Activated CD4-positive, alpha-beta T cell treated with anti-CD3 and anti-CD28 coated beads, Interleukin-2, amount 10 ng/mL, durations not matched to agents 24 days and 14 days (primary cell): ENCODE results near the gene SF3B2. TPM values are rescaled to one million over a fixed set of nuclear protein-coding genes. Genes with fewer than 3 reads are reported as not detected.

ENCODE experiments used
- total RNA-seq: library from RNA; stranded (reverse); gene quantifications from 2 replicates; pipeline ENCODE4 v1.2.3, GENCODE V29; 2022

Gene SF3B2
- total RNA-seq, 1 donor from 2014 or later = 283 TPM

Other genes with a start within 250 kb of the SF3B2 start
- gene SNX32, start 218.4 kb upstream of the SF3B2 start, total RNA-seq = 1.2 and 2.1 TPM in 2 replicates
- gene CFL1, start 194.2 kb upstream of the SF3B2 start, total RNA-seq = 1,047 and 1,065 TPM in 2 replicates
- 77.4 and 80.5 TPM in 2 replicates for gene MUS81, start 191.9 kb upstream of the SF3B2 start, total RNA-seq
- gene EFEMP2, start 179.6 kb upstream of the SF3B2 start, total RNA-seq = 8.4 and 9.1 TPM in 2 replicates
- 4.9 and 7.5 TPM in 2 replicates for gene CTSW, start 172.5 kb upstream of the SF3B2 start, total RNA-seq
- 91.0 and 95.7 TPM in 2 replicates for gene FIBP, start 163.9 kb upstream of the SF3B2 start, total RNA-seq
- 62.2 and 62.5 TPM in 2 replicates for gene CCDC85B, start 161.7 kb upstream of the SF3B2 start, total RNA-seq
- gene FOSL1, start 152.0 kb upstream of the SF3B2 start, total RNA-seq = 32.1 and 32.9 TPM in 2 replicates
- 20.9 and 21.1 TPM in 2 replicates for gene C11orf68, start 133.3 kb upstream of the SF3B2 start, total RNA-seq
- 113 and 117 TPM in 2 replicates for gene DRAP1, start 132.9 kb upstream of the SF3B2 start, total RNA-seq
- gene TSGA10IP, start 106.9 kb upstream of the SF3B2 start, total RNA-seq = not detected in 2 replicates
- 99.1 and 104 TPM in 2 replicates for gene SART1, start 90.6 kb upstream of the SF3B2 start, total RNA-seq
- gene EIF1AD, start 50.2 kb upstream of the SF3B2 start, total RNA-seq = 64.9 and 75.9 TPM in 2 replicates
- gene BANF1, start 49.9 kb upstream of the SF3B2 start, total RNA-seq = 291 and 298 TPM in 2 replicates
- gene CST6, start 40.4 kb upstream of the SF3B2 start, total RNA-seq = 0.45 and 1.5 TPM in 2 replicates
- 0.28 and 0.30 TPM in 2 replicates for gene CATSPER1, start 25.9 kb upstream of the SF3B2 start, total RNA-seq
- not detected in 2 replicates for gene GAL3ST3, start 3.2 kb upstream of the SF3B2 start, total RNA-seq
- gene PACS1, start 17.9 kb downstream of the SF3B2 start, total RNA-seq = 90.9 and 96.7 TPM in 2 replicates
- gene KLC2, start 205.3 kb downstream of the SF3B2 start, total RNA-seq = 56.6 and 57.0 TPM in 2 replicates
- gene RAB1B, start 216.3 kb downstream of the SF3B2 start, total RNA-seq = 117 and 123 TPM in 2 replicates
- 1.0 and 2.7 TPM in 2 replicates for gene CNIH2, start 225.8 kb downstream of the SF3B2 start, total RNA-seq
- gene YIF1A, start 236.8 kb downstream of the SF3B2 start, total RNA-seq = 108 and 119 TPM in 2 replicates
- not detected in 2 replicates for gene TMEM151A, start 239.5 kb downstream of the SF3B2 start, total RNA-seq